RWPE1 (cell line): ENCODE results near the gene MICALL2.

Experiments used
- CTCF ChIA-PET: fragments of 350-600 bp; sonication (Branson Sonifier 250); formaldehyde crosslinking; extraction: SDS; loops from one replicate; lab custom pipeline; 2021; lab: Yijun Ruan, JAX
- POLR2A ChIA-PET: fragments of 400-600 bp; formaldehyde crosslinking; extraction: SDS; loops from one replicate; lab custom pipeline; 2020; ENCODE audit warnings: antibody characterized with exemption; ENCODE audit not compliant: low non-redundant PET; lab: Yijun Ruan, JAX
- DNase-seq: peaks from one replicate; pipeline ENCODE4 v3.0.0; 2012; ENCODE audit warnings: low spot score
- H3K27ac ChIP-seq: fragments of 450-650 bp; 2 replicates; pipeline ENCODE4 v1.5.1; 2017
- CTCF ChIP-seq: fragments of 450-650 bp; conservative IDR thresholded peaks from 2 replicates; pipeline ENCODE4 v1.5.1; 2017; ENCODE audit warnings: low read depth, mild to moderate bottlenecking

Gene MICALL2

GRCh38 chr7:1458683-1459511 lies at the start of gene MICALL2:
TSS of gene MICALL2 (minus strand) at chr7:1459470. CDS start at chr7:1459326, 144 bp downstream.
- TF ChIP-seq CTCF = no peak
- ChIA-PET POLR2A (interaction anchor here (0.5 to 0.6 kb wide), 3 partner anchors 9 to 74 kb away, joined by 3 to 5 read pairs (median 3); no protein-coding TSS in a partner anchor), CTCF (interaction anchor here (1.9 kb wide), 1 partner anchor 15 kb away, joined by 8 read pairs; no protein-coding TSS in a partner anchor)
- DNase-seq = peak; percentile 92
- peak within 1 kb of the TSS; percentile 94 for H3K27ac ChIP-seq

DNA sequence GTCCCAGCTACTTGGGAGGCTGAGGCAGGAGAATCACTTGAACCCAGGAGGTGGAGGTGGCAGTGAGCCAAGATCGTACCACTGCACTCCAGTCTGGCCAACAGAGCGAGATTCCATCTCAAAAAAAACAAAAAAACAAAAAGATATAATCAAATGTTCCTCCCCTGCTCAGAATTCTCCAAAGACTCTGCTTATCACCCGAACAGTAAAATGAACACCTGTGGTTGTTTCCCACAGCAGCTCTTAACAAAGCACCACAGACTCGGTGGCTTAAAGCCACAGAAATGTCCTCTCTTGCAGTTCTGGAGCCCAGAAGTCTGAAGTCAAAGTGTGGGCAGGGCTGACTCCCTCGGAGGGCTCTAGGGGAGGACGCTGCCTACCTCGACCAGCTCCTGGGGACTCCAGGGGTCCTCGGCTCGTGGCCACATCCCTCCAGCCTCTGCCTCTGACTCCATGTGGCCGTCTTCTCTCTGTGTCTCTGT lies 49.0 kb upstream of the MICALL2 start:
- TF ChIP-seq CTCF = no peak
- DNase-seq = no peak
- CTCF ChIA-PET = interaction anchor here (0.6 to 0.7 kb wide), 3 partner anchors 41 to 421 kb away, joined by 4 to 7 read pairs (median 4); no protein-coding TSS in a partner anchor
- POLR2A ChIA-PET = no interaction called here
- no peak overlapping the region for H3K27ac ChIP-seq

GRCh38 chr7:1505731-1506550 lies 46.7 kb upstream of the MICALL2 start:
- ChIA-PET CTCF (interaction anchor here (0.6 to 1.9 kb wide), 2 partner anchors 50 to 969 kb away, joined by 3 to 9 read pairs; partner anchors contain the start of gene TMEM184A), POLR2A (no interaction called here)
- no peak for DNase-seq
- no peak for TF ChIP-seq CTCF
- H3K27ac ChIP-seq = peak overlapping the region; percentile 76

GRCh38 chr7:1503816-1504775 lies 44.8 kb upstream of the MICALL2 start, which contains the start of gene INTS1:
TSS of gene INTS1 (minus strand) at chr7:1504389. CDS start at chr7:1503960, 429 bp downstream.
- TF ChIP-seq CTCF = peak; percentile 98
- ChIA-PET POLR2A (interaction anchor here (0.6 to 0.7 kb wide), 2 partner anchors 30 to 1506 kb away, joined by 3 to 4 read pairs; no protein-coding TSS in a partner anchor), CTCF (interaction anchor here (0.6 to 1.9 kb wide), 7 partner anchors 23 to 52 kb away, joined by 3 to 9 read pairs (median 4); partner anchors contain the start of gene TMEM184A)
- H3K27ac ChIP-seq = peak within 1 kb of the TSS; percentile 76
- DNase-seq = peak; percentile 95

DNA sequence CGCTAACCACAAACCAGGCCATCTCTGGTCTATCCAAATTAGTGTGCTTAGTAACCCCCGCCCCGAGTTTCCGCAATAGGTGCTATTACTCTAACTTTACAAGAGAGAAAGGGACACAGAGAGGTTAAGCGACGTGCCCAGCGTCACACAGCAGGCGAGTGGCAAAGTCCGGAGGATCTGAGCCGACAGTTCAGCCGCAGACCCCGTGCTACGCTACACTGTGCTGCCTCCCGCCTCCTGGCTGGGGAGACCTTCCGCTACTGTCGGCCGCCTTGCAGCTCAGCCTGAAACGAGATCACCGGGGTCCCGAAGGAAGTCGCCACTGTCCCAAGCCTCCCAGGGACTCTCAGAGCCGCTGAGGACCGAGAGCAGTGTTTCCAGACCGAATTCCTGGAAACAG lies 44.1 kb upstream of the MICALL2 start:
- no peak for TF ChIP-seq CTCF
- CTCF ChIA-PET = interaction anchor here (0.6 to 1.2 kb wide), 2 partner anchors 24 to 29 kb away, joined by 3 to 4 read pairs; no protein-coding TSS in a partner anchor
- peak overlapping the region; percentile 76 for H3K27ac ChIP-seq
- no peak for DNase-seq
- POLR2A ChIA-PET = interaction anchor here (0.6 kb wide), 1 partner anchor 30 kb away, joined by 3 read pairs; no protein-coding TSS in a partner anchor
